Heart left ventricle (tissue), 16 donors: ENCODE results near the gene ZSCAN5A. TPM values are rescaled to one million over a fixed set of nuclear protein-coding genes. Genes with fewer than 3 reads are reported as not detected.

Experiments
- ATAC-seq, 4 donors: fragments of 200-7000 bp; cut with Tn5 transposase; one replicate each; pipeline ENCODE4 v1.9.1; 2020 to 2022; ENCODE audit warnings: moderate library complexity in 4 of 4, mild to moderate bottlenecking in 3 of 4, moderate number of reproducible peaks in 1 of 4
- DNase-seq, 5 donors: peaks; one replicate each; pipeline ENCODE4 v3.0.0-alpha.2; 2020
- H3K27ac ChIP-seq, 12 donors: fragments of 200-600 bp; sonication (generic) in 4 of 12; one replicate each; pipeline versions ENCODE4 v1.5.0 to v1.8.0; 2016 to 2022; ENCODE audit warnings: mild to moderate bottlenecking in 2 of 12
- H3K27me3 ChIP-seq, 9 donors: fragments of 200-600 bp; sonication (generic) in 2 of 9; one replicate each; pipeline versions ENCODE4 v1.5.1 to v1.8.0; 2016 to 2022; ENCODE audit warnings: mild to moderate bottlenecking in 3 of 9
- H3K36me3 ChIP-seq, 9 donors: fragments of 200-600 bp; sonication (generic) in 2 of 9; one replicate each; pipeline versions ENCODE4 v1.5.0 to v1.8.0; 2018 to 2022; ENCODE audit warnings: mild to moderate bottlenecking in 2 of 9
- H3K4me1 ChIP-seq, 12 donors: fragments of 200-600 bp; sonication (generic) in 4 of 12; one replicate each; pipeline versions ENCODE4 v1.5.0 to v1.8.0; 2016 to 2022; ENCODE audit warnings: mild to moderate bottlenecking in 3 of 12
- H3K4me3 ChIP-seq, 12 donors: fragments of 200-600 bp; sonication (generic) in 4 of 12; one replicate each; pipeline versions ENCODE4 v1.5.0 to v1.8.0; 2017 to 2022; ENCODE audit warnings: mild to moderate bottlenecking in 9 of 12, moderate library complexity in 4 of 12
- H3K9me3 ChIP-seq, 12 donors: fragments of 200-600 bp; sonication (generic) in 4 of 12; one replicate each; pipeline versions ENCODE4 v1.5.0 to v1.8.0; 2016 to 2022; ENCODE audit warnings: mild to moderate bottlenecking in 1 of 12
- POLR2A ChIP-seq, 2 donors: fragments of 450-650 bp; IDR thresholded peaks; one replicate each; pipeline ENCODE4 v1.6.1; 2017; ENCODE audit warnings: antibody characterized with exemption in 2 of 2, mild to moderate bottlenecking in 2 of 2, moderate library complexity in 2 of 2
- WGBS, 4 donors: extraction: QIAGEN DNeasy Blood & Tissue Kit in 2 of 4; methylation state at CpG; one replicate each; pipeline versions ENCODE4 v1.1.5 to v1.1.7; 2013 to 2018; 5-methylcytosine and 5-hydroxymethylcytosine counted together
- intact Hi-C, 10 donors: fragments of 100-400 bp; cut with DNase I; formaldehyde crosslinking; loops; one replicate each; pipeline versions ENCODE4 v1.11.1 to v1.14.2; 2022
- polyA plus RNA-seq, 2 donors: library from polyadenylated mRNA; stranded (reverse); fragments of 200-250 nt; gene quantifications; one replicate each; pipeline ENCODE4 v1.2.3, GENCODE V29; 2013
- total RNA-seq, 9 donors: library from RNA; depleted of rRNA in 2 of 9; stranded (reverse); fragments of >200 nt in 2 of 9; fragmentation: NEBNext Ultra II Directional in 3 of 9; extraction: Animal tissue kit (Norgen Biotek cat#: 25700) in 3 of 9; gene quantifications; one replicate each; pipeline versions ENCODE4 v1.1.0 to v1.2.4, GENCODE V29; 2016 to 2023
- TF ChIP-seq, protein P1 (sequence below), 12 donors: fragments of 200-600 bp; sonication (generic) in 4 of 12; IDR thresholded peaks; one replicate each; pipeline versions ENCODE4 v1.5.0 to v1.8.0; 2018 to 2022; ENCODE audit warnings: antibody characterized with exemption in 12 of 12, mild to moderate bottlenecking in 5 of 12
- donor health status: ischemic (EF 13 %, LVEDD 7.1; RV severe dilation, severe dysfunction).
- donor health status: healthy with polysubstance abuse.
- donor health status: DM: no; HTN: yes; CAD: no.
- donor health status: DM: no; HTN: no; CAD: no.
- donor health status: ischemic (EF 25% LVEDD 6.9; RV normal size, moderate dysfunction).
- donor health status: ischemic (EF 25% LVEDD 5.7; RV mildly dilated, moderate dysfunction).
- donor health status: healthy.
- donor health status: DM: yes; HTN: yes; CAD: no.
- donor health status: ischemic (EF 35%, LVEDD 5.7; RV mildly dilated, moderate dysfunction).
- donor health status: nonischemic (EF 11% LVEDD 7.7; RV severe dilation, severe dysfunction).
- donor health status: DM: yes; HTN: yes; CAD: no.
- donor health status: PGD.
- donor health status: ischemic (EF 29% LVEDD 5.4; RV normal size, mild dysfunction).
- donor health status: nonischemic (EF 23%, LVEDD 6.1; RV moderate dilation, normal function).

ZSCAN5A gene
- total and polyA plus RNA-seq, 11 donors = 3.3 to 26.6 (median 17.7) TPM

DNA sequence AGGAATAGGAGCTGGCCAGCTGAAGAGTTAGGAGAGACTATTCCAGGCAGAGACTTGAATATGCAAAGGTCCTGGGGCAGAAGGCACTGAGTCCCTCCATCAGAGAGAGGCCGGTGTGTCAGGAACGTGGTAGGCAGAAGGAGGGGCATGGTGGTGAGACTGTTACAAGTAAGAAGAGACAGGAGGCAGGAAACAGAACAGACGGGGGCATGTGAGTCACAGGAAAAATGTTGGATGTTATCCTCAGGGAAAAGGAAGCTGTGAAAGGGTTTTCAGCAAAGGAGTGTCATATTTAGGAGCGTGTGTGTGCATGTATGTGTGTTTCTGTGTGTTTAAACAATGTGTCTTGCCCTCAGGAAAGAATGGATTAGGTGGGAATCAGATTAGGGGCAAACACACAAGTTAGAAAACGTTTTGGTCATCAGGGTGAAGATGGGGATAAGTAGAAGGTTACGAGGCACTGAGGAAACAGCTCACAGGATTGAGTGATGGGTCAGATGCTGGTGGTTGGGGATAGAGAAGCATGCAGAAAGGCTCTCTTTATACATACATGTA lies 41.0 kb downstream of the ZSCAN5A start:
- no peak for ATAC-seq
- WGBS, 4 donors = 47 to 56% (median 50%) methylated on average over 6 of the region's 6 CpGs

DNA sequence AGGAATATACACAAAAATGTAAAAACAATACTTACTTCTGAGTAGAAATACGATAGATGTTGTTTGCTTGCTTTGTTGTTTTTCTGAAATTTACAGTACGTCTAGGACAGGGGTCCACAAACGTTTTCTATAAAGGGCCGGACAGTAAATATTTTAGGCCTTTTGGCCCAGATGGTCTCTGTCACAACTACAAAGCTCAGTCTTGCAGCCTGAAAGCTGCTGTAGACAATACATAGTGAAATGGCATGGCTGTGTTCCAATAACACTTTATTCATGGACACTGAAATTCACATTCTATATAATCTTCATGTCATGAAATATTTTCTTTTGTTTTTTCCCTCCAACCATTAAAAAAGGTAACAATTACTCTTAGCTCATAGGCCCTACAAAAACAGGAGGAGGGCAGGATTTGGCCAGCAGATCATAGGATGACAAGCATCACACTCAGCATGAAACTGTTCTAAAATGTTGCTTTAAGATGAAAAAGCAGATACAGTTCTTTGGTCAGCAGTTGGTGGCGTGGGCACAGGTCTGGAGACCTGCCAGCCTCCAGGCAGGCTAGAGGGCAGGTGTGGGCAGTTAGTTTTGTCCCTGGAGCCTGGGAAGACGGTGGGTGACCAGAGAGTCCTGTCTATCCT lies 42.4 kb downstream of the ZSCAN5A start, which contains the start of gene EDDM13:
EDDM13 (plus strand) TSS at position 588 of the 638 bp plus-strand sequence. CDS start 87 bp downstream, outside the sequence.
- peaks cover 0 to 3% (median 0%) of the 10 kb centered on the region in 12 donors for H3K4me1 ChIP-seq
- ATAC-seq (no peak), DNase-seq (no peak)
- no peak within 1 kb of the TSS for H3K27ac ChIP-seq
- WGBS, 4 donors = 88 to 94% (median 91%) methylated on average over 6 of the region's 6 CpGs
- peaks cover 0 to 4% (median 0%) of the 10 kb centered on the region in 9 donors for H3K36me3 ChIP-seq
- intact Hi-C loops = no loop called here
- no peak within 1 kb of the TSS for H3K4me3 ChIP-seq
- no peak for TF ChIP-seq POLR2A (IDR thresholded peaks at IDR 0.05)
- TF ChIP-seq, protein P1, sequence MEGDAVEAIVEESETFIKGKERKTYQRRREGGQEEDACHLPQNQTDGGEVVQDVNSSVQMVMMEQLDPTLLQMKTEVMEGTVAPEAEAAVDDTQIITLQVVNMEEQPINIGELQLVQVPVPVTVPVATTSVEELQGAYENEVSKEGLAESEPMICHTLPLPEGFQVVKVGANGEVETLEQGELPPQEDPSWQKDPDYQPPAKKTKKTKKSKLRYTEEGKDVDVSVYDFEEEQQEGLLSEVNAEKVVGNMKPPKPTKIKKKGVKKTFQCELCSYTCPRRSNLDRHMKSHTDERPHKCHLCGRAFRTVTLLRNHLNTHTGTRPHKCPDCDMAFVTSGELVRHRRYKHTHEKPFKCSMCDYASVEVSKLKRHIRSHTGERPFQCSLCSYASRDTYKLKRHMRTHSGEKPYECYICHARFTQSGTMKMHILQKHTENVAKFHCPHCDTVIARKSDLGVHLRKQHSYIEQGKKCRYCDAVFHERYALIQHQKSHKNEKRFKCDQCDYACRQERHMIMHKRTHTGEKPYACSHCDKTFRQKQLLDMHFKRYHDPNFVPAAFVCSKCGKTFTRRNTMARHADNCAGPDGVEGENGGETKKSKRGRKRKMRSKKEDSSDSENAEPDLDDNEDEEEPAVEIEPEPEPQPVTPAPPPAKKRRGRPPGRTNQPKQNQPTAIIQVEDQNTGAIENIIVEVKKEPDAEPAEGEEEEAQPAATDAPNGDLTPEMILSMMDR (IDR thresholded peaks at IDR 0.05) = no peak
- no peaks in the 10 kb centered on the region for H3K27me3 ChIP-seq
- H3K9me3 ChIP-seq = peaks cover 0 to 5% (median 0%) of the 10 kb centered on the region in 12 donors

More for the DNA sequence above, 41.0 kb downstream of the ZSCAN5A start:
- no peak for DNase-seq
- H3K4me1 ChIP-seq = peaks cover 0 to 3% (median 0%) of the 10 kb centered on the region in 12 donors
- no peak overlapping the region for H3K27ac ChIP-seq
- peaks cover 0 to 5% (median 0%) of the 10 kb centered on the region in 12 donors for H3K9me3 ChIP-seq
- no peak for TF ChIP-seq POLR2A (IDR thresholded peaks at IDR 0.05)
- TF ChIP-seq, protein P1 (IDR thresholded peaks at IDR 0.05) = no peak
- intact Hi-C loops = no loop called here
- no peak overlapping the region for H3K4me3 ChIP-seq
- H3K27me3 ChIP-seq = no peaks in the 10 kb centered on the region
- peaks cover 0 to 8% (median 0%) of the 10 kb centered on the region in 9 donors for H3K36me3 ChIP-seq

DNA sequence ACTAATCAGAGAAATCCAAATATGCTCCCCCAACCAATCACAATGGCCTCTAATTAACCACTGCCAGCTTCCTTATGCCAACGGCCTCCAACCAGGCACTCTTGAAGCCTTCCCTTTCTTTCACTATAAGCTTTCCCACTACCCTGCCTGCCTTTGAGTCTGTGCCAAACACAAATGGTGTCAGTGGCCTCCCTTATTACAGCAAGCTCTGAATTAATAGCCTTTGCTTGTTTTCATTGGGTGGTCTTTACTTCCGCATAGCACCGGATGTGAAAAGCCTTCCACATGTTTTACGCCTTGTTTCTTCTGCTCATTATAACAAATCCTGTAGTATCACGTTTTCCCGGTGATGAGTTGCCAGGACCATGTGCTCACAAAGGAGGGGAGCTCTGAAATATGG lies 43.5 kb downstream of the ZSCAN5A start:
- intact Hi-C loops = no loop called here

DNA sequence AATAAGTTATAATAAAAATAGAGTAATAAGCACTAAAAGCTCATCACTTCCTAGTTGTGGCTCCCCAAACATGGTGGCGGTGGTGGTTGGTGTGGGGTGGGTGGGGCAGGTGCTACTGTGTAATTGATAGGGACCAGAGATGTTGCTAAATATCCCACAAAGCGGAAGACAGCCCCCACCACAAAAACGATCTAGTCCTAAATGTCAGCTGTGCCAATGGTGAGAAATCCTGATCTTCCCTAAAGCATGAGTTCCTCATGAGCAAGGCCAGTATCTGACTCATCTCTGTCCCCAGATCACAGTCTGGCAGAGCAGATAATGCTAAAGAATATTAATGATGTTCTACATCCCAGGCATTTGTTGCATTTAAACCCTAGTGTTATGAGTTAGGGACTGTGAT lies 44.0 kb downstream of the ZSCAN5A start:
- ATAC-seq (no peak), DNase-seq (no peak)
- H3K4me1 ChIP-seq = peaks cover 0 to 5% (median 0%) of the 10 kb centered on the region in 12 donors
- H3K36me3 ChIP-seq = no peaks in the 10 kb centered on the region
- intact Hi-C loops = no loop called here
- H3K9me3 ChIP-seq = no peaks in the 10 kb centered on the region
- TF ChIP-seq, protein P1 (IDR thresholded peaks at IDR 0.05) = no peak
- TF ChIP-seq POLR2A (IDR thresholded peaks at IDR 0.05) = no peak
- no peak overlapping the region for H3K4me3 ChIP-seq
- no peaks in the 10 kb centered on the region for H3K27me3 ChIP-seq
- 85 to 92% (median 87%) methylated on average over 3 of the region's 3 CpGs for WGBS, 4 donors
- H3K27ac ChIP-seq = no peak overlapping the region

More for the DNA sequence above, 43.5 kb downstream of the ZSCAN5A start:
- WGBS, 4 donors = 83 to 88% (median 86%) methylated on average over 6 of the region's 6 CpGs
- H3K36me3 ChIP-seq = no peaks in the 10 kb centered on the region
- no peak overlapping the region for H3K4me3 ChIP-seq
- no peak for TF ChIP-seq POLR2A (IDR thresholded peaks at IDR 0.05)
- TF ChIP-seq, protein P1 (IDR thresholded peaks at IDR 0.05) = no peak
- peaks cover 0 to 3% (median 0%) of the 10 kb centered on the region in 12 donors for H3K4me1 ChIP-seq
- no peak for DNase-seq
- H3K27ac ChIP-seq = no peak overlapping the region
- no peaks in the 10 kb centered on the region for H3K9me3 ChIP-seq
- no peaks in the 10 kb centered on the region for H3K27me3 ChIP-seq
- ATAC-seq = no peak
